Activated T-cell treated with anti-CD3 and anti-CD28 coated beads, Interleukin-2, amount 50 U/mL, for 24 hours (primary cell): ENCODE results near the gene KRT74.

Experiments used
- DNase-seq: peaks from one replicate; pipeline ENCODE4 v3.0.0-alpha.2; 2020
- H3K27ac Mint-ChIP-seq: 2 replicates; pipeline ENCODE4 v1.8.0; 2020; ENCODE audit warnings: mild to moderate bottlenecking, mixed read lengths
- H3K27me3 Mint-ChIP-seq: 2 replicates; pipeline ENCODE4 v1.8.0; 2020; ENCODE audit warnings: mixed read lengths
- H3K36me3 Mint-ChIP-seq: 2 replicates; pipeline ENCODE4 v1.8.0; 2020; ENCODE audit warnings: low read depth, mixed read lengths
- H3K4me1 Mint-ChIP-seq: 2 replicates; pipeline ENCODE4 v1.8.0; 2020; ENCODE audit warnings: low read depth, mixed read lengths
- H3K4me3 Mint-ChIP-seq: 2 replicates; pipeline ENCODE4 v1.8.0; 2020; ENCODE audit warnings: mild to moderate bottlenecking, moderate library complexity, mixed read lengths
- H3K9me3 Mint-ChIP-seq: 2 replicates; pipeline ENCODE4 v1.8.0; 2020; ENCODE audit warnings: mixed read lengths

Gene KRT74

DNA sequence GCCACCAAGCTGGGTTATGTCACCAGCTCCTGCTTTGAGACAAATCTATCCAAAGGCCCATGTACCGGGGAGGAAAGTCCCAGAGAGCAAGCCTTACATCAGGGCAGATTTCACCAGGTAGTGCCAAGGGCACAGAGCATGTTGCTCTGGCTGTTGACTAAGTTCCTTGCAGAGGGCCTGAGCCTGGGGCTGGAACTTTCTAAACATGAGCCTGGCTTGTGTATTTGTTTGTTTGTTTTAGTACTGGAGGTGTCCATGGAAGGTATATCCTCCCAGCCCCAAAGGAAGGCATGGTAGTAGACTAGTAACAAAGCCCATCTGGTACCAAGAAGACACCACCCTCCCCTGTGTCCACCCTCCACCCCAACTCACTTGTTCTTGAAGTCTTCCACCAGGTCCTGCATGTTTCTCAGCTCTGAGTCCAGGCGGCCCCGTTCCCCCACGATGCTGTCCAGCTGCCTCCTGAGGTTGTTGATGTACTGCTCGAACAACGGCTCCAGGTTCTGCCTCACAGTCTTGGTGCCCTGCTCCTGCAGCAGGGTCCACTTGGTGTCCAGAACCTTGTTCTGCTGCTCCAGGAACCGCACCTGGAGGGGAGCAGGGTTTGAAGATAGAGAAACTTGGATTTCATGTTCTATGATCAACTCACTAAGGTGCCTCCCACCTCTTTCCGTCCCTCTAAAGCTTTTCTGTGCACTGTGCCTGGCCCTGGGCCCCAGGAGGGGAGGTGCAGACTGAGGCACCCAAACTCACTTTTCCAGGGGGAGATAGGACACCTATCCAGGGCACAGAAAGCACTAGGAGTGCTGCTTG is 54.9 kb downstream of the KRT74 start:
- no peaks in the 10 kb centered on the region for H3K4me1 Mint-ChIP-seq
- no peaks in the 10 kb centered on the region for H3K36me3 Mint-ChIP-seq
- no peak overlapping the region for H3K27ac Mint-ChIP-seq
- H3K27me3 Mint-ChIP-seq = peaks cover 4% of the 10 kb centered on the region
- DNase-seq = no peak
- H3K4me3 Mint-ChIP-seq = no peak overlapping the region
- no peaks in the 10 kb centered on the region for H3K9me3 Mint-ChIP-seq

DNA sequence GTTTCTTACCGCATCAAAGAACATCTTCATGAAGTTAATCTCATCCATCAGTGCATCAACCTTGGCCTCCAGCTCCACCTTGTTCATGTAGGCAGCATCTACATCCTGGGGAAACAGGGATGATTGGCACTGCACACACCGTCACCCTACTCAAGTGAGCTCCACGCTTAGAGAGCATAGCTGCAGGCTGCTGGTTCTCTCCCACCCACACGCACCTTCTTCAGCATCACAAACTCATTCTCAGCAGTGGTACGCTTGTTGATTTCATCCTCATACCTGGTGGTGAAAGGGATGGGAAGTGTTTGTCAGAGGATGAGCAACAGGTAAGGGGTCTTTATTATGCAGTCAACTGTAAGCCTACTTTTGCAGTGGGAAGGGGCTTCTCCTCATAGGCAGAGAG is 55.8 kb downstream of the KRT74 start:
- no peak for DNase-seq
- no peak overlapping the region for H3K27ac Mint-ChIP-seq

DNA sequence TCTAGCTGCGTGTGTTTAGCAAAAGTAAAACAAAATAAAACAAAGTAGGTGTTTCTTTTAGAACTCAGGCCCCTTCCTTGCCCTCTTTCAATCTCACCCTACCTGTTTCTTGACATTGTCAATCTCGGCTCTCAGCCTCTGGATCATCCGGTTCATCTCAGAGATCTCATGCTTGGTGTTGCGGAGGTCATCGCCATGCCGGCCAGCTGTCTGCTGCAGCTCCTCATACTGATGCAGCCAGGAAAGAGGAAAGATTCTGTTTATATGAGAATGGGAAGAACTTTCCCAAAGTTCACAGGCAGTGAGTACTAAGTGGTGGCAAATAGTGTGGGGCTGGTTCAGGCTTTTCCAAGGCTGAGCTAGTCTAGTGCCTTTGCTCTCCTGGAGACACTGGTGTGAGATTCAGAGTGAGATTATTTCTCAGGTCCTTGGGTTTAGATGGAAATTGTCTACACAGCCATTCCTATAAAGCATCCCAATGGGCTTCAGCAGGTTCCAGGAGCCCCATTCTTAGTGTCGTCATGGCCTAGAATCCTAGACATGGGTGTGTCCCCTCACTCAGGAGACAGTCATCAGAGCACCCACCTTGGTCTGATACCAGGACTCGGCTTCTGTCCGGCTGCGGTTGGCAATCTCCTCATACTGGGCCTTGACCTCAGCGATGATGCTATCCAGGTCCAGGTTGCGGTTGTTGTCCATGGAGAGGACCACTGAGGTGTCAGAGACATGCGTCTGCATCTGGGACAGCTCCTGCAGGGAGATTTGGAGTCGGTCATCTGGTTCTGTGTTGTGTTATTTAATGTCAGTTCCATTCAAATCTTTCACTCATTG is 56.4 kb downstream of the KRT74 start:
- H3K4me1 Mint-ChIP-seq = no peaks in the 10 kb centered on the region
- H3K4me3 Mint-ChIP-seq = no peak overlapping the region
- no peaks in the 10 kb centered on the region for H3K36me3 Mint-ChIP-seq
- DNase-seq = no peak
- H3K9me3 Mint-ChIP-seq = no peaks in the 10 kb centered on the region
- peaks cover 7% of the 10 kb centered on the region for H3K27me3 Mint-ChIP-seq
- H3K27ac Mint-ChIP-seq = no peak overlapping the region

More for the DNA sequence above, 55.8 kb downstream of the KRT74 start:
- H3K9me3 Mint-ChIP-seq = no peaks in the 10 kb centered on the region
- H3K4me1 Mint-ChIP-seq = no peaks in the 10 kb centered on the region
- H3K27me3 Mint-ChIP-seq = peaks cover 7% of the 10 kb centered on the region
- no peaks in the 10 kb centered on the region for H3K36me3 Mint-ChIP-seq
- no peak overlapping the region for H3K4me3 Mint-ChIP-seq

DNA sequence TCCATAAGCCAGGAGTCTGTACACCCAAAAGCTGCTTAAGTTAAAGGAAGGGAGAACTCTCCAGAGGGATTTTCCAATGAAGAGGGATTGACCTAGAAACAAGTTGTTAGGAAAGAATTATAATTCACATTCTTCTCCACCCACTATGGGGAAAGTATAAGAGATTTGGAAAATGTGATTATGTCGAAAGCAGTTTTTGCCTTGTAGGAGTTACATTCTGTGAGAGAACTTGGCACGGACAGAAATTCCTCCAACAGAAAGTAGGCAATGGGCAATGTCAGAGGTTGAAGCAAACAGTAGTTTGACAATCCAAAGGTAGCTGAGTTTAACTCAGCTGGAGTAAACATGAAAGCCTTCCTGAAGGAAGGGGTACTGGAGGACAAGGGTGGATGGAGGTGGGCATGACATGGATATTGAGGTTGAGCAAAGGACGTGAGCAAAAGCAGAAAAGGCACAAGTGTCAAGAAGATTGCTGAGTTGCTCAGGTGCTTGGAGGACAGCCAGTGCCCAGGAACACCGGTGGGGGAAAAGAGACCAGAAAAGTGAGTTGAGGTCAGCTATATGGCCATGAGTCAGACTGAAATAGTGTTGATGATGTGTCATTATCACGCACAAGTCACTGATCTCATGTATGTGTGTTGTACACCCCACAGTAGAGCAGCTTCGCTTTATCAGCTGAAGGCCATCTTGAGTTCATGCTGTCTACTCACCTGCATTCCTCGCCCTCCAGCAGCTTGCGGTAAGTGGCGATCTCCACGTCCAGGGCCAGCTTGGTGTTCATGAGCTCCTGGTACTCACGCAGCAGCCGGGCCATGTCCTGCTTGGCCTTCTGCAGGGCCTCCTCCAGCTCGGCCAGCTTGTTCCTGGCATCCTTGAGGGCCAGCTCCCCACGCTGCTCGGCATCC is 57.5 kb downstream of the KRT74 start:
- Mint-ChIP-seq H3K36me3 (no peaks in the 10 kb centered on the region), H3K27ac (no peak overlapping the region), H3K27me3 (peaks cover 9% of the 10 kb centered on the region), H3K9me3 (peaks cover 5% of the 10 kb centered on the region), H3K4me3 (no peak overlapping the region), H3K4me1 (no peaks in the 10 kb centered on the region)
- no peak for DNase-seq
